Activated effector memory CD4-positive, alpha-beta T cell treated with anti-CD3 and anti-CD28 coated beads, Interleukin-2, amount 50 U/mL, for 16 hours (primary cell): ENCODE data around the gene OR51B2.

Source experiments
- DNase-seq: peaks from one replicate; pipeline ENCODE4 v3.0.0-alpha.2; 2020

The OR51B2 gene

DNA sequence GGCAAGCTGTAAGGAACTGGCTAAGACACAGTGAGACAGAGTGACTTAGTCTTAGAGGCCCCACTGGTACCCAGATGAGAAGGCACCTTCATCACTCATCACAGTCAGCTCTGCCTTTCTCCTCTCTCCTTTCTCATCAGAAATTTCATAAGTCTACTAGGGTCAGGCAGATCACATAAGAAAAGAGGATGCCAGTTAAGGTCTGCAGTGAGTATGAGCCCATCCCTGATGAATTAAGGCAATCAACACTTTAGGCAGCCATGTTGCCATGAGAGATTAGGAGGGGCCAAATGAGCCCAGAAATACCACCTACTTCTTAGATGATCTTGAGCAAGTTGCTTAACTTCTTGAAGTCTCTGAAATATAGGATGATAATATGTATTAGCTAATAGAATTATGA is 42.5 kb downstream of the OR51B2 start:
- no peak for DNase-seq

- no peak for DNase-seq
Measured at GRCh38 chr11:5280582-5281102, 43.5 kb downstream of the OR51B2 start.

GRCh38 chr11:5279471-5280090 is 44.5 kb downstream of the OR51B2 start:
- no peak for DNase-seq

DNA sequence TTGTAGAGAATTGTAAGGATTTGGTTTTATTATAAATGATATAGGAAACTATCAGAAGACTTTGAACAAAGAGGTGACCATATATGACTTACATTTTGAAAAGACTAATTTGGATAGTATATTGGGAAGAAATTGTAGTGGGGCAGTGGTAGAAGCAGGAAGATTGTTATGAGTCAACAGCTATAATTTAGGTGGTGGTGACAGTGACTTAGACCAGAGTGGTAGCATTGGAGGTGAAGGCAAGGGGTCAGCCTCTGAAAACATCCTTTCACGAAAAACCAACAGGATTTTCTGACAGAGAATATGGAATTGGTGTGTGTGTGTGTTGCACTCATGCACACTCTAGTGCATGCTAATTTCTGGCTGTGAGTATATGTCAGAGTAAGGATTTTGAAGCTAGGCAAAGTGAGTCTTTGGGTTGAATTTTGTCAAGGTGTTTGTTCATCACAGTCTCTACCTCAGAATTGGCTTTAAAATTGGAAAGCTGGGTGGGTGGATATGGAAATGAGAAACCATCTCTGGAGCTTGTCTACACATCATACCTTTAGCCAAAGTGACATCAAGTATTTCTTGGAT is 46.2 kb downstream of the OR51B2 start:
- no peak for DNase-seq

DNA sequence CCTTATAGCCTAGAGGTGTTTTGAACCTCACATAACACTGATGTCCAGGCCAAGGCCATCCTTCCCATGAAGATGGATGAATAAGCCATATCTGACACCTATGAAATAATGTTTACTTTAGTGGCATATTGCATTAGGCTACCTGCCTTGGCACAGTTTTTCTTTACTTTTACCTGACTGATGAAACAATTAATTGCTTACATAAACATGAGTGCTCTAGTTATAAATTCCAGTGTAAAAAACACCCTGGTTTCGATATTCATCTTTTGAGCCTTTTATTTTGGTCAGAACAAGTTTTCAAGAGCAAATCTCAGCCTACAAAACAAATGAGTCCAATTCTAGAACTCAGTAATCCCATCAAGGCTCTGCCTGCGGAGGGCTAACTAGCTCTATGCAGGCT is 47.4 kb downstream of the OR51B2 start:
- DNase-seq: no peak

- no peak for DNase-seq
Measured at GRCh38 chr11:5275369-5276110, 48.6 kb downstream of the OR51B2 start.

- no peak for DNase-seq
Measured at GRCh38 chr11:5274395-5274794, 49.7 kb downstream of the OR51B2 start.
